ENCODE data around the gene NOD2. TPM values are rescaled to one million over a fixed set of nuclear protein-coding genes. Genes with fewer than 3 reads are reported as not detected.

Gene NOD2
- 2.9 and 3.7 TPM in 2 replicates for total RNA-seq

DNA sequence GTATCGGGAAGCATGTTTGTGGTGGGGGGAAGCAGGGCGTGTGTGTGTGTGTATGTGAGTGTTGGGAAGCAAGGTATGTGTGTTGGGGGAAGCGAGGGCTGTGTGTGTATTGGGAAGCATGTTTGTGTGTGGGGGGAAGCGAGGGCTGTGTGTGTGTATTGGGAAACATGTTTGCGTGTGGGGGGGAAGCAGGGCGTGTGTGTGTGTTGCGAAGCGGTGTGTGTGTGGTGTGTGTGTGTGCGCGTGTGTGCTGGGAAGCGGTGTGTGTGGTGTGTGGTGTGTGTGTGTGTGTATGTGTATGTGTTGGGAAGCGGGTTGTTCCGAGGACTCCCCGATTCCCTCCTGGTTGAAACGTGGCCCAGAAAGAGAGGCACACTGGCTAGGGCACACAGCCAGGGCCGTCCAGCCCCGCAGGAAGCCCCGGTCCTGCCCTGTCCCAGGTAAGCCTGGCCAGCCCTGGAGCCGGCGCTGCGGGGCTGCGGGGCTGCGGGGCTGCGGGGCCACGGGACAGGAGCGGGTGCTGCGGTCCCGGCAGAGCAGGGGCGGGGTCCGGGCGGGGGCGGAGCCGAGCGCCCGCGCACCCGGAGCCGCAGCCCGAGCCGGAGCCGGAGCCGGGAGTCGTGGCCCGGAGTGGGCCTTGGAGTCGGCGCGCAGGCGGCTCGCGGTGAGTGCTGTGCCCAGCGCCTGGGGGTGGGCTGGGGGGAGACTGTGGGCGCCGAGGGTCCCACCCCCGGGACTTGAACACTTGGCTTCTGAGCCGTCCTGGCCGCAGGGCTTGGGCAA, at the start of gene NOD2:
Gene NOD2, plus strand, starts transcription at position 608 of the 783 bp plus-strand sequence. CDS start 5,890 bp downstream, outside the sequence.
- Mint-ChIP-seq H3K4me1 (peaks cover 55% of the 10 kb centered on the region), H3K27ac (no peak within 1 kb of the TSS), H3K9me3 (no peaks in the 10 kb centered on the region), H3K4me3 (peak within 1 kb of the TSS; percentile 78), H3K36me3 (ENCODE audit: low read depth) (no peaks in the 10 kb centered on the region), H3K27me3 (peaks cover 4% of the 10 kb centered on the region)
- ChIA-PET CTCF (no interaction called here), POLR2A (interaction anchor here (0.9 to 2.0 kb wide), 2 partner anchors 10 to 12 kb away, joined by 3 to 9 read pairs; partner anchors contain the start of gene SNX20)
- peak; percentile 47 for ATAC-seq (ENCODE audit: low read depth)
- TF ChIP-seq, protein P1, sequence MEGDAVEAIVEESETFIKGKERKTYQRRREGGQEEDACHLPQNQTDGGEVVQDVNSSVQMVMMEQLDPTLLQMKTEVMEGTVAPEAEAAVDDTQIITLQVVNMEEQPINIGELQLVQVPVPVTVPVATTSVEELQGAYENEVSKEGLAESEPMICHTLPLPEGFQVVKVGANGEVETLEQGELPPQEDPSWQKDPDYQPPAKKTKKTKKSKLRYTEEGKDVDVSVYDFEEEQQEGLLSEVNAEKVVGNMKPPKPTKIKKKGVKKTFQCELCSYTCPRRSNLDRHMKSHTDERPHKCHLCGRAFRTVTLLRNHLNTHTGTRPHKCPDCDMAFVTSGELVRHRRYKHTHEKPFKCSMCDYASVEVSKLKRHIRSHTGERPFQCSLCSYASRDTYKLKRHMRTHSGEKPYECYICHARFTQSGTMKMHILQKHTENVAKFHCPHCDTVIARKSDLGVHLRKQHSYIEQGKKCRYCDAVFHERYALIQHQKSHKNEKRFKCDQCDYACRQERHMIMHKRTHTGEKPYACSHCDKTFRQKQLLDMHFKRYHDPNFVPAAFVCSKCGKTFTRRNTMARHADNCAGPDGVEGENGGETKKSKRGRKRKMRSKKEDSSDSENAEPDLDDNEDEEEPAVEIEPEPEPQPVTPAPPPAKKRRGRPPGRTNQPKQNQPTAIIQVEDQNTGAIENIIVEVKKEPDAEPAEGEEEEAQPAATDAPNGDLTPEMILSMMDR (IDR thresholded peaks at IDR 0.05) = no peak
- no peak for DNase-seq
- intact Hi-C loops (cut with micrococcal nuclease) = no loop called here

DNA sequence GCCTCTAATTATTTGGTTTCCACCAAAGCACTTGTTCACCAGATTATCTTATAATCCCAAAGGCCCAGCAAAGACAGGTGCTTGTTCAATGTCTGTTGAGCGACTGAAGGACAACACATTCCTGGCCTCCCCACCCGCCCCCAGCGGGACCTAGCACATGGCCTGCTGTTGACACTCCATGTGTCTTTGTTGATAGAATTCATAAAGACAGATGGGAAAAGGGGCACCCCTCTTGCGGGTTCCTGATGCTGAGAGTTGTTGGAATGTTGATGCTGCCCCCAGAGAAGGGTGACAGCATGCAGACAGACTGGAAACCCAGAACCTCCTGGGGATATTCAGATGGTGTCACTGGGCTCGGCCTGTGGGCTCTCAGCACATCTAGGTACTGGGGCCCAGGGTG, 49.2 kb upstream of the NOD2 start:
- intact Hi-C loops (cut with micrococcal nuclease) = loop anchor here (1.0 kb wide), 1 partner anchor 97 kb away; no protein-coding TSS in a partner anchor
- Mint-ChIP-seq H3K27ac (no peak overlapping the region), H3K27me3 (peaks cover 19% of the 10 kb centered on the region), H3K9me3 (no peaks in the 10 kb centered on the region), H3K36me3 (ENCODE audit: low read depth) (no peaks in the 10 kb centered on the region), H3K4me3 (no peak overlapping the region), H3K4me1 (no peaks in the 10 kb centered on the region)
- ChIA-PET CTCF (interaction anchor here (1.0 to 1.2 kb wide), 5 partner anchors 9 to 433 kb away, joined by 3 to 7 read pairs (median 5); no protein-coding TSS in a partner anchor), POLR2A (no interaction called here)
- TF ChIP-seq, protein P1 (IDR thresholded peaks at IDR 0.05) = no peak
- ATAC-seq (ENCODE audit: low read depth) (no peak), DNase-seq (no peak)

DNA sequence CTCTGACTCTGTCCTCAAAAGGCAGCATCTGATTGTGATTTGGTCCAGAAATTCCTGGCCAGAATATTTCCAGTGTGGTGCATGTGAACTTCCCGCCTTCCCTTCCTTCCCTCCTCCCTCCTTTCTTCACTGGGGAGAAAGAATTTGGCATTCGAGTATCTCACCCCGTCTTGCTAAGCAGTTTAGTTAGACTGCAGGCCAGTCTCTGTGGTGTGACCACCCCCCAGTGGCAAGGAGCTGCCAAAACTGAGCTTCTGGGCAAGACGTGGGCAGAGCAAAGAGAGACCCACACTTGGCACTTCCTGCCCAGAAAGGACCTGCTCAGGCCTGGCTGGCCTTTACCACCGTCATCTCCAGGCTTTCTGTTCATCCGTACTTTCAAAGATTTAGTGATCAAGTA, 48.7 kb upstream of the NOD2 start:
- Mint-ChIP-seq H3K36me3 (ENCODE audit: low read depth) (no peaks in the 10 kb centered on the region), H3K27ac (no peak overlapping the region), H3K4me3 (no peak overlapping the region), H3K9me3 (no peaks in the 10 kb centered on the region), H3K4me1 (no peaks in the 10 kb centered on the region), H3K27me3 (peaks cover 19% of the 10 kb centered on the region)
- no peak for DNase-seq
- intact Hi-C loops (cut with micrococcal nuclease) = loop anchor here (1.0 kb wide), 1 partner anchor 97 kb away; no protein-coding TSS in a partner anchor
- POLR2A ChIA-PET = no interaction called here
- TF ChIP-seq, protein P1 (IDR thresholded peaks at IDR 0.05) = no peak
- CTCF ChIA-PET = interaction anchor here (1.0 to 1.5 kb wide), 10 partner anchors 9 to 620 kb away, joined by 3 to 10 read pairs (median 5); partner anchors contain the start of gene CNEP1R1
- peak; percentile 72 for ATAC-seq (ENCODE audit: low read depth)

DNA sequence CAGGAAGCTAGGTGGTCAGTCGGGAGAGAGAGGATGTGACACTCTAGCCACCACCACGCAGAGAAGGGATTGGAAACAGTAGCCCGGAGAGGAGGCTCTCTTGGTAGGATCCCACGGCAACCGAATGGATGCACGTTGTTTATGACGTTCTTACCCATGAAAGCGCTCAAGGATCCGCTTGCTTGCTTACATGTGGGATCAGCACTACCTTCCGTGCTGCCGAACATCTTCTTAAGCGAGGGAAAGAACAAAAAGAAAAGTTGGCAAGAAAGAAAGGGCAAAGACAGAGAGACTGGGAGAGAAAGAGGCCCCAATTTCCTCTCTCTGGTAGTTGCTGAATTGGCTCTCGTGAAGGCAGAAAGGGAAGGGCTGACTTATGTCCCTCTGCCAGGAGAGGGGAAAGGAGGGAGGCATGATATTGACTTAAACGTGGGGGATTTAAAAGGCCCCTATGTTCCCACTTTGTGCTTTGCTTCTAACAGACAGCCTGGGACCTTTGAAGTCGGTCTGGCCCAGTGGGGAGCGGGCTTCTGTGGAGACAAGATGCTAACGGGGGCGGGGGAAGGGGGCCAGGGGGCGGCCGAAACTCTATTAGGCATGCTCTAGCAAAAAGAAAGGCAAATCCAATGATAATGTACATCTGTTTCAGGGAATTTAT, 47.7 kb upstream of the NOD2 start:
- Mint-ChIP-seq H3K4me3 (no peak overlapping the region), H3K27ac (no peak overlapping the region), H3K36me3 (ENCODE audit: low read depth) (no peaks in the 10 kb centered on the region), H3K27me3 (peaks cover 20% of the 10 kb centered on the region), H3K9me3 (no peaks in the 10 kb centered on the region), H3K4me1 (no peaks in the 10 kb centered on the region)
- TF ChIP-seq, protein P1 (IDR thresholded peaks at IDR 0.05) = no peak
- ChIA-PET POLR2A (interaction anchor here (0.5 kb wide), 1 partner anchor 95 kb away, joined by 4 read pairs; no protein-coding TSS in a partner anchor), CTCF (interaction anchor here (0.7 to 1.5 kb wide), 9 partner anchors 14 to 620 kb away, joined by 3 to 10 read pairs (median 5); partner anchors contain the start of gene CNEP1R1)
- ATAC-seq (ENCODE audit: low read depth) = no peak
- DNase-seq = no peak
- intact Hi-C loops (cut with micrococcal nuclease) = no loop called here

DNA sequence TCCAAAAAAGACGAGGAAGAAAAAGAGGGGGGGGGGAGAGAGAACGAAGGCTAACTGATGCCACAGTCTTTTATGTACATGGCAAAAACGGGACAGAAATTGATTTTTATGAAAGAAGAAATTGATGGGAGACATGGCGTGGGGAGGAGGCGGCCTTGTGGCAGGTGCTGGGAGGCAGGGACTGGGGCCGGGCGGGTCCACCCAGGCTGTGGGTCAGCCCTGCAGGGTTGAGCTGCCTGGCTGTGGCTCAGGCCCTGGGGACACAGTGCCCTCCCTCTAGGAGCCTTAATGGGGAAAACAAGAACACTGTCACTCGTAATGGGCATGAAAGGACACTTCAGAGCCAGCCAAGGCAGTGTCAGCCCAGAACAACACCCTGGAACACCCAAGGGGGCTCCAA, 47.1 kb upstream of the NOD2 start:
- Mint-ChIP-seq H3K27ac (no peak overlapping the region), H3K9me3 (no peaks in the 10 kb centered on the region), H3K27me3 (peaks cover 16% of the 10 kb centered on the region), H3K36me3 (ENCODE audit: low read depth) (no peaks in the 10 kb centered on the region), H3K4me3 (no peak overlapping the region), H3K4me1 (no peaks in the 10 kb centered on the region)
- TF ChIP-seq, protein P1 (IDR thresholded peaks at IDR 0.05) = no peak
- POLR2A ChIA-PET = no interaction called here
- CTCF ChIA-PET = interaction anchor here (0.7 to 0.9 kb wide), 2 partner anchors 15 to 160 kb away, joined by 3 to 4 read pairs; no protein-coding TSS in a partner anchor
- DNase-seq (no peak), ATAC-seq (ENCODE audit: low read depth) (no peak)
- intact Hi-C loops (cut with micrococcal nuclease) = no loop called here
